H9 (cell line): ENCODE measurements around the gene IQCK. TPM values are rescaled to one million over a fixed set of nuclear protein-coding genes. Genes with fewer than 3 reads are reported as not detected.

Experiments
- DNase-seq: peaks from one replicate; pipeline ENCODE4 v3.0.0-alpha.2; 2017
- H2AFZ ChIP-seq: one replicate; pipeline ENCODE4 v1.6.1; 2013; ENCODE audit warnings: mild to moderate bottlenecking, low read length, control low read depth, moderate library complexity
- H2AK5ac ChIP-seq: 2 replicates; pipeline ENCODE4 v1.6.1; 2013; ENCODE audit warnings: low read length, control low read depth, mixed read lengths; ENCODE audit not compliant: insufficient read length
- H2BK120ac ChIP-seq: one replicate; pipeline ENCODE4 v1.6.1; 2013; ENCODE audit warnings: low read depth, mild to moderate bottlenecking, low read length, control low read depth, inconsistent platforms; ENCODE audit not compliant: poor library complexity, severe bottlenecking
- H2BK12ac ChIP-seq: 2 replicates; pipeline ENCODE4 v1.6.1; 2013; ENCODE audit warnings: low read length, control low read depth, mixed read lengths, low read depth; ENCODE audit not compliant: insufficient read length
- H2BK15ac ChIP-seq: 2 replicates; pipeline ENCODE4 v1.6.1; 2013; ENCODE audit warnings: low read depth, low read length, control low read depth
- H2BK20ac ChIP-seq: one replicate; pipeline ENCODE4 v1.6.1; 2013; ENCODE audit warnings: low read depth, mild to moderate bottlenecking, low read length, control low read depth, inconsistent platforms; ENCODE audit not compliant: poor library complexity, severe bottlenecking
- H2BK5ac ChIP-seq: 2 replicates; pipeline ENCODE4 v1.6.1; 2013; ENCODE audit warnings: low read length, control low read depth, mixed read lengths; ENCODE audit not compliant: insufficient read length
- H3K14ac ChIP-seq: 2 replicates; pipeline ENCODE4 v1.6.1; 2013; ENCODE audit warnings: low read length, control low read depth; ENCODE audit not compliant: insufficient read depth
- H3K18ac ChIP-seq: 2 replicates; pipeline ENCODE4 v1.6.1; 2013; ENCODE audit warnings: low read depth, mild to moderate bottlenecking, mixed read lengths, low read length, control low read depth; ENCODE audit not compliant: insufficient read length
- H3K23ac ChIP-seq: 2 replicates; pipeline ENCODE4 v1.6.1; 2013; ENCODE audit warnings: low read length, control low read depth, mixed read lengths, low read depth; ENCODE audit not compliant: insufficient read length
- H3K23me2 ChIP-seq: 2 replicates; pipeline ENCODE4 v1.6.1; 2013; ENCODE audit warnings: low read depth, mild to moderate bottlenecking, mixed read lengths, low read length, control low read depth; ENCODE audit not compliant: insufficient read length, poor library complexity, severe bottlenecking
- H3K27ac ChIP-seq: 2 replicates; pipeline ENCODE4 v1.5.1; 2013; ENCODE audit warnings: low read length, control low read depth, mixed read lengths, low read depth; ENCODE audit not compliant: insufficient read length
- H3K27me3 ChIP-seq: 2 replicates; pipeline ENCODE4 v1.6.1; 2013; ENCODE audit warnings: low read length, control low read depth, inconsistent platforms; ENCODE audit not compliant: insufficient read depth
- H3K4ac ChIP-seq: 2 replicates; pipeline ENCODE4 v1.6.1; 2013; ENCODE audit warnings: low read depth, mild to moderate bottlenecking, control low read depth, inconsistent platforms, low read length, moderate library complexity
- H3K4me1 ChIP-seq: 2 replicates; pipeline ENCODE4 v1.6.1; 2013; ENCODE audit warnings: low read length, control low read depth, inconsistent platforms; ENCODE audit not compliant: insufficient read depth
- H3K4me2 ChIP-seq: 2 replicates; pipeline ENCODE4 v1.6.1; 2013; ENCODE audit warnings: low read length, control low read depth, mixed read lengths; ENCODE audit not compliant: insufficient read length, insufficient read depth
- H3K56ac ChIP-seq: 2 replicates; pipeline ENCODE4 v1.6.1; 2013; ENCODE audit warnings: low read depth, mild to moderate bottlenecking, mixed read lengths, low read length, control low read depth; ENCODE audit not compliant: insufficient read length
- H3K79me1 ChIP-seq: 2 replicates; pipeline ENCODE4 v1.6.1; 2013; ENCODE audit warnings: low read depth, mild to moderate bottlenecking, moderate library complexity, low read length, control low read depth, inconsistent platforms; ENCODE audit not compliant: insufficient read depth, poor library complexity, severe bottlenecking
- H3K79me2 ChIP-seq: 2 replicates; pipeline ENCODE4 v1.6.1; 2013; ENCODE audit warnings: low read length, control low read depth, inconsistent platforms; ENCODE audit not compliant: insufficient read depth
- H3K9ac ChIP-seq: 2 replicates; pipeline ENCODE4 v1.6.1; 2013; ENCODE audit warnings: low read length, control low read depth, mixed read lengths; ENCODE audit not compliant: insufficient read length; ENCODE audit errors: extremely low read depth
- H3K9me3 ChIP-seq: one replicate; pipeline ENCODE4 v1.6.1; 2013; ENCODE audit warnings: low read depth, low read length, inconsistent platforms; ENCODE audit not compliant: control insufficient read depth
- H3T11ph ChIP-seq: one replicate; pipeline ENCODE4 v1.6.1; 2013; ENCODE audit warnings: mild to moderate bottlenecking, low read length, control low read depth, inconsistent platforms
- H4K20me1 ChIP-seq: one replicate; pipeline ENCODE4 v1.6.1; 2013; ENCODE audit not compliant: control insufficient read depth, insufficient read length, insufficient read depth
- H4K5ac ChIP-seq: 2 replicates; pipeline ENCODE4 v1.6.1; 2013; ENCODE audit warnings: low read depth, mild to moderate bottlenecking, mixed read lengths, low read length, control low read depth; ENCODE audit not compliant: insufficient read length
- H4K8ac ChIP-seq: replicated peaks from 2 replicates; pipeline ENCODE4 v1.6.1; 2013; ENCODE audit warnings: low read length, control low read depth, mixed read lengths, low read depth; ENCODE audit not compliant: insufficient read length
- H4K91ac ChIP-seq: 2 replicates; pipeline ENCODE4 v1.6.1; 2013; ENCODE audit warnings: low read depth, mild to moderate bottlenecking, moderate library complexity, mixed read lengths, low read length, control low read depth; ENCODE audit not compliant: insufficient read length
- H3K27ac Mint-ChIP-seq, 3 experiments: 2 replicates in 2 of 3; 3 replicates in 1 of 3; pipeline ENCODE4 v1.8.0; 2020 to 2021; ENCODE audit warnings: mixed read lengths in 3 of 3, mild to moderate bottlenecking in 1 of 3, moderate library complexity in 1 of 3
- H3K27me3 Mint-ChIP-seq: 2 replicates; pipeline ENCODE4 v1.8.0; 2021; ENCODE audit warnings: low read depth, mild to moderate bottlenecking, moderate library complexity, mixed read lengths
- H3K36me3 Mint-ChIP-seq, 3 experiments: 2 replicates in 2 of 3; 3 replicates in 1 of 3; pipeline ENCODE4 v1.8.0; 2020 to 2021; ENCODE audit warnings: low read depth in 3 of 3, mixed read lengths in 3 of 3; ENCODE audit not compliant: insufficient read depth in 1 of 3
- H3K4me1 Mint-ChIP-seq, 2 experiments: 2 replicates each; pipeline ENCODE4 v1.8.0; 2020; ENCODE audit warnings: mixed read lengths in 2 of 2
- H3K4me3 Mint-ChIP-seq, 2 experiments: 2 replicates in 1 of 2; 3 replicates in 1 of 2; pipeline ENCODE4 v1.8.0; 2020 to 2021; ENCODE audit warnings: mild to moderate bottlenecking in 2 of 2, mixed read lengths in 2 of 2, moderate library complexity in 1 of 2
- H3K9me3 Mint-ChIP-seq, 2 experiments: 2 replicates in 1 of 2; 3 replicates in 1 of 2; pipeline ENCODE4 v1.8.0; 2020; ENCODE audit warnings: mild to moderate bottlenecking in 2 of 2, mixed read lengths in 2 of 2, moderate library complexity in 1 of 2
- CTCF ChIP-seq: fragments of 200-600 bp; sonication (generic); conservative IDR thresholded peaks from 3 replicates; pipeline ENCODE4 v1.8.0; 2021; ENCODE audit warnings: antibody characterized with exemption, mild to moderate bottlenecking
- WGBS: extraction: QIAGEN DNeasy Blood & Tissue Kit; methylation state at CpG from one replicate; pipeline ENCODE4 v1.1.7; 2013; ENCODE audit warnings: missing lambda C conversion rate, low lambda C conversion rate, mixed read lengths; ENCODE audit not compliant: insufficient read length; ENCODE audit errors: extremely low coverage; 5-methylcytosine and 5-hydroxymethylcytosine counted together
- total RNA-seq: library from RNA; stranded (reverse); gene quantifications from 2 replicates; pipeline ENCODE4 v1.2.1, GENCODE V29; 2021

Gene IQCK
- total RNA-seq, 1 experiment from 2014 or later, result 9.0 TPM

GRCh38 chr16:19843371-19843770 lies 125.3 kb downstream of the IQCK start:
- H2AK5ac ChIP-seq, result no peak overlapping the region
- no peaks in the 10 kb centered on the region for H3K27me3 ChIP-seq
- Mint-ChIP-seq H3K9me3 (no peaks in the 10 kb centered on the region), H3K27ac (no peak overlapping the region), H3K4me1 (peaks cover 1 to 4% of the 10 kb centered on the region in 2 experiments), H3K4me3 (no peak overlapping the region), H3K36me3 (no peaks in the 10 kb centered on the region), H3K27me3 (no peaks in the 10 kb centered on the region)
- no peak overlapping the region for H3K23ac ChIP-seq
- H3K4ac ChIP-seq, result no peak overlapping the region
- H3K23me2 ChIP-seq, result no peaks in the 10 kb centered on the region
- no peak overlapping the region for H2BK12ac ChIP-seq
- H3K9ac ChIP-seq, result no peak overlapping the region
- no peak overlapping the region for H2BK5ac ChIP-seq
- H4K20me1 ChIP-seq, result no peaks in the 10 kb centered on the region
- no peaks in the 10 kb centered on the region for H3K79me1 ChIP-seq
- H2BK120ac ChIP-seq, result no peak overlapping the region
- no peak overlapping the region for H2BK20ac ChIP-seq
- H3K27ac ChIP-seq, result no peak overlapping the region
- WGBS, result no CpG with 5 or more reads among the region's 1 CpG
- no peaks in the 10 kb centered on the region for H3K9me3 ChIP-seq
- H3K14ac ChIP-seq, result no peak overlapping the region
- H3K4me1 ChIP-seq, result no peaks in the 10 kb centered on the region
- no peak overlapping the region for H2BK15ac ChIP-seq
- H3K79me2 ChIP-seq, result no peaks in the 10 kb centered on the region
- no peak overlapping the region for H4K91ac ChIP-seq
- H3K56ac ChIP-seq, result no peak overlapping the region
- H4K8ac ChIP-seq, result no peak overlapping the region
- no peak overlapping the region for H2AFZ ChIP-seq
- no peak overlapping the region for H3K18ac ChIP-seq
- H3T11ph ChIP-seq, result no peak overlapping the region
- no peak overlapping the region for H3K4me2 ChIP-seq
- H4K5ac ChIP-seq, result no peak overlapping the region
- DNase-seq, result no peak
- TF ChIP-seq CTCF, result no peak
